Hepatocyte (in vitro differentiated cells): ENCODE data around the gene LNX1.

ENCODE experiments used
- EZH2 ChIP-seq: fragments of 200-600 bp; sonication (generic); IDR thresholded peaks from 2 replicates; pipeline ENCODE4 v1.6.1; 2016; ENCODE audit warnings: antibody characterized with exemption, mild to moderate bottlenecking, borderline replicate concordance
- EZH2phosphoT487 ChIP-seq: fragments of 200-600 bp; sonication (generic); IDR thresholded peaks from one replicate; pipeline ENCODE4 v1.6.1; 2018; ENCODE audit warnings: antibody characterized with exemption, mild to moderate bottlenecking, low read depth, moderate library complexity; ENCODE audit not compliant: unreplicated experiment, severe bottlenecking
- TF ChIP-seq, protein P1 (sequence below): fragments of 200-600 bp; sonication (generic); IDR thresholded peaks from 2 replicates; pipeline ENCODE4 v1.5.1; 2016; ENCODE audit warnings: antibody characterized with exemption, mild to moderate bottlenecking; ENCODE audit not compliant: poor library complexity

DNA sequence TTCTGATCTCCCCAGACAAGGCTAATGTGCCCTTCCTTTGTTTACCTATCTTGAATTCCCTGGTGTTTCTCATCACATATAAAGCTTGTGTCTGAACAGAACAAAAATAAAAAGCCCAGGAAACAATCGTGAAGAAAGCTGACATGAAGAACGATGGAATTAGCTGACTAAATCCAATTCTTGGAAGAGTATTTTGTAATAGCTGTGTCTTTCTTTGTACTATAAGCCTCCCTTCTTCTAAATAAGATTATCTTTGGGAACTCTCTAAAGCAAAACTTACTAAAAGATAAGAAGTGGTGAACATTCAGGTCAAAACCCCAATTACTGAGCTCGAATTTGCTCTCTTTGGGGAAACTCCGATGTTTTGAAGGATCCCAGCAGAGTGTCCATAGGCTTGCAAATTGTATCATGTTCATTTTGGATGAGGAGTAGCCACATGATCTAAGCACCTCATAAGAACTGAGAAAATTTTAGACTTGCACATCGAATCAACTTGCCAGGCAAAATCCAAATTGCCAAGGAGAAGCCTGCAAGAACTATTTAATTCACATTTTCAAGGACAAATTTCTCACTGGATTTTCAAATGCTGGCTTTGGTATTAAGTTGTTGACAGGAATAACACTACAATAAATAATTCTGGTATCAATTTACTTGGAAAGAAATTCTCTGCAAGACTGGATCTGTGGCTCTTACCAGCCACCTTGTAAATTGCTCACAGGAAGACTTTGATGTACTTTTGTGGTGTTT, 106.2 kb downstream of the LNX1 start:
- TF ChIP-seq EZH2 (no peak), EZH2phosphoT487 (no peak)
- TF ChIP-seq, protein P1, sequence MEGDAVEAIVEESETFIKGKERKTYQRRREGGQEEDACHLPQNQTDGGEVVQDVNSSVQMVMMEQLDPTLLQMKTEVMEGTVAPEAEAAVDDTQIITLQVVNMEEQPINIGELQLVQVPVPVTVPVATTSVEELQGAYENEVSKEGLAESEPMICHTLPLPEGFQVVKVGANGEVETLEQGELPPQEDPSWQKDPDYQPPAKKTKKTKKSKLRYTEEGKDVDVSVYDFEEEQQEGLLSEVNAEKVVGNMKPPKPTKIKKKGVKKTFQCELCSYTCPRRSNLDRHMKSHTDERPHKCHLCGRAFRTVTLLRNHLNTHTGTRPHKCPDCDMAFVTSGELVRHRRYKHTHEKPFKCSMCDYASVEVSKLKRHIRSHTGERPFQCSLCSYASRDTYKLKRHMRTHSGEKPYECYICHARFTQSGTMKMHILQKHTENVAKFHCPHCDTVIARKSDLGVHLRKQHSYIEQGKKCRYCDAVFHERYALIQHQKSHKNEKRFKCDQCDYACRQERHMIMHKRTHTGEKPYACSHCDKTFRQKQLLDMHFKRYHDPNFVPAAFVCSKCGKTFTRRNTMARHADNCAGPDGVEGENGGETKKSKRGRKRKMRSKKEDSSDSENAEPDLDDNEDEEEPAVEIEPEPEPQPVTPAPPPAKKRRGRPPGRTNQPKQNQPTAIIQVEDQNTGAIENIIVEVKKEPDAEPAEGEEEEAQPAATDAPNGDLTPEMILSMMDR, result no peak
